ENCODE results near the gene CDC25C.
"Not testable (repeated sequence)": the region's sequence is repeated elsewhere in the genome, so short reads cannot be mapped to it uniquely, and the experiment has no call there.

CDC25C gene

GRCh38 chr5:138274189-138274853 lies 57.3 kb downstream of the CDC25C start, which contains the start of gene GFRA3:
Gene GFRA3 (minus strand): TSS chr5:138274621. CDS start chr5:138274424, 197 bp downstream.
- no peak for DNase-seq

- DNase-seq = no peak
Measured at GRCh38 chr5:138273834-138274188, 57.8 kb downstream of the CDC25C start.

DNA sequence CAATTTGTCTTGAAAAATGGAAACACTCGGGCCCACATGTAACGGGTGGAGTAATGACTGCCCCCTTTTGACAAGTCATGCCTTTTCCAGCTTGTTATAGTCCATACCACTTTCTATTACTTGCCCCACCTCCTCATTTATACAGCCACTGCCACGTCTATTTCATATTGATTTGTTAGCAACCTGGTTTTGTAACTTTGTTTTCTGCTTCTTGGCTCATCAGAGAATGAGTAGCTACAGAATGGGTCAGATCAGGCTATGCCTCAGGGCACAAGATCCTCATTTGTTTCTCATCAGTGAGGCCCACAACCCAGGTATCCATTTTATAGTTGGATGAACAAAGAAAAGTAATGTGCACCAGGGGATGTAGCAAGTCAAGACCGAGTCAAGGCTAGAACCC lies 58.9 kb downstream of the CDC25C start:
- DNase-seq = no peak

DNA sequence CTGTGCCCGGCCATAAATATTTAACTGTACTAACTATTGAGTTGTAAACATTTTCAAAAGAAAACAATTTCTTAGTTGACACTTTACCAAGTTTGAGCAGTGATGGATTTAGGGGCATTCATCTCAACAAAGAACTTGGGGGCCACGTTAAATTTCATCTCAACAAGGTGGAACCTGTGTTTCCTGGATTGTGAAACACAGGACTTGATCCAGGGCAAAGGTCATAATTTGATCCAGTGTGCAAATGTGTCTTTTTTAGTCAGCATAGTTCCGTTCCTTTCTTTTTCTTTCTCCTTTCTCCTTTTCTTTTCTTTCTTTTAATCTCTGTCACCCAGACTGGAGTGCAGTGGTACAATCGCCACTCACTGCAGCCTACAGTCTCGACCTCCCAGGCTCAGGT lies 60.3 kb downstream of the CDC25C start:
- DNase-seq = no peak

DNA sequence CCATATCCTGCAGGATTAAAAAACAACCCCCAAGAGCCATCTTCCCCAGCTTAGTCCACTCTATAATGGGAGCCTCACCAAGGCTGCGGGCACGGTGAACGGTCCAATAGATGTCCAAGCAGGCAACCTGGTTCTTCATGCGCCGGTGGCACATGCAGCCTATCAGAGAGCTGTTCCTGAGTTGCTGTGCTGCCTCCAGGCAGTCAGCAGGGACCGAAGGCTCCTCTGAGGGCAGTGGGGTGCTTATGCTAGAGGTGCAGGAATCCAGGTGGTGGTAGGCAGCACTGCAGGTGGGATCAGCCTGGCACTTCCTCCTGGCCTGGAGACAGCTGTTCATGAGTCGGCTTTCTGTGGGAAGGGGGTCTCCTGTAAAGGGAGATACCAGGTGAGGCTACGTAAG lies 67.4 kb downstream of the CDC25C start:
- no peak for DNase-seq

GRCh38 chr5:138263581-138263980 lies 68.0 kb downstream of the CDC25C start:
- no peak for DNase-seq

DNA sequence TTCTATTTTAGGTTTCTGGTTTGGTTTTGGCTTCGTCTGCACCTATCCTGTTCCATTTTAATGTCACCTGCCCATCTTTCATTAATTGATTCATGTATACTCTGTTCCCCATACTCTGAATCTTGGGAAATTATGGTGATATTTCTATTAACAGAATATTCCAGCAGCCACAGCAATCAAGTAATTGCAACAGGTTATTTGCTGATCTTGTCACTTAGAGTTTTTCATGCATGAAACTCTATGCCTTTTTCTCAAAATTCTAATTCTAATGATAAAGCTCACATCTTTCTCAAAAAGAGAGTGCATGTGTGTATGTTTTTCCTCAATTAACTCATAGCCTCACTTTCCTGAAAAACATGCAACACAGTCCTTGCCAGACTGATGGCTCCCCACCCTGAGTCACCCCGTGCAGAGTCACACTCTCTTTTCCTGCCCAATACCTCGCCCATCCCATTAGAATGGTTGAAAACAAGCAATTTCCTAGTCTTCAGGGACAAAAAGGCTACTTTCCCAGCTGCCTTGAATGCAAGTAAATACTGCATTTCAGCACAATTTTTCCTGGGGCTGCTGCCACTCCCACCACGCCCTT lies 72.8 kb downstream of the CDC25C start:
- no peak for DNase-seq

GRCh38 chr5:138257583-138257982 lies 74.0 kb downstream of the CDC25C start:
- DNase-seq = no peak

GRCh38 chr5:138252944-138253343 lies 78.7 kb downstream of the CDC25C start:
- DNase-seq = no peak

DNA sequence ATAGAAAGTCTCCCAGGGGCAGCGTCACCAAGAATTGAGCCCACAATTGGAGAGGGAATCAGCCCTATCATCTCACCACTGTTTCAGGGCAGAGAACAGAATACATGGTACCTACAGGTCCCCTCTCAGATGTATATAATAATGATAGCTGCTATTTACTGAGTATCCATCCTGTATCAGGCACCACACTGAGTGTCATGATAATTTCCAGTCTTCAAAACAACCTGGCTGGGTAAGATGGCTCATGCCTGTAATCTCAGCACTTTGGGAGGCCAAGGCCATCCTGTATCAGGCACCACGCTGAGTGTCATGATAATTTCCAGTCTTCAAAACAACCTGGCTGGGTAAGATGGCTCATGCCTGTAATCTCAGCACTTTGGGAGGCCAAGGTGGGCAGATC lies 83.8 kb downstream of the CDC25C start:
- DNase-seq = not testable (repeated sequence)

DNA sequence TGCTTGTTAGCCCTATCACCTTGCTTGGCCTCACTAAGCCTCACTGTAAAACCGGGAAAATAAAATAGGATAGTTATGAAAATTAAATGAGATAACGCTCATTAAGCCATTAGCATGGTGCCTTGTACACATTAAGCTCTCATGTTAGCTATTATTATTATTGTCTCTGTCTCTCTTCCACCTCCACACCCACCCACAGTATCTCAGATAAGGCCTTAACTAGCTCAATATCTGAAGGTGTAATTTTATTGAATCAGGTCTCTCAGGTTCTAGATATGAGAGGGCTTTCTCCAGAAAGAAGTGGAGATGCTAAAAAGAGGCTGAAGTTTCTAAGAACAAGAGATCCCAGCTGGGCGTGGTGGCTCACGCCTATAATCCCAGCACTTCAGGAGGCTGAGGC lies 84.8 kb downstream of the CDC25C start:
- DNase-seq = no peak

DNA sequence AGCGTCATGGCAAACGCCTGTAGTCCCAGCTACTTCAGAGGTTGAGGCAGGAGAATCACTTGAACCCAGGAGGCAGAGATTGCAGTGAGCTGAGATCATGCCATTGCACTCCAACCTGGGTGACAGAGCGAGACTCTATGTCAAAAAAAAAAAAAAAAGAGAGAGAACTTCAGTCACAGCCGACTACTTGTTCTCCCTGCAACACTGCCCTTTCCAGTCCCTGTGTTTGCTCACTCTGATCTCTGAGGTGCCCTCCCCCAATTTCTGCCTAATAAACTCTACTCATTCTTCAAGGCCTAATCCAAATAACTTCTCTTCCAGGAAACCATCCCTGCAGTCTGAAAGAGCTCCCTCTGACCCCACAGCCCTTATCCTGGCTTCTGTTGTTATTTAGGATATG lies 85.3 kb downstream of the CDC25C start:
- no peak for DNase-seq

DNA sequence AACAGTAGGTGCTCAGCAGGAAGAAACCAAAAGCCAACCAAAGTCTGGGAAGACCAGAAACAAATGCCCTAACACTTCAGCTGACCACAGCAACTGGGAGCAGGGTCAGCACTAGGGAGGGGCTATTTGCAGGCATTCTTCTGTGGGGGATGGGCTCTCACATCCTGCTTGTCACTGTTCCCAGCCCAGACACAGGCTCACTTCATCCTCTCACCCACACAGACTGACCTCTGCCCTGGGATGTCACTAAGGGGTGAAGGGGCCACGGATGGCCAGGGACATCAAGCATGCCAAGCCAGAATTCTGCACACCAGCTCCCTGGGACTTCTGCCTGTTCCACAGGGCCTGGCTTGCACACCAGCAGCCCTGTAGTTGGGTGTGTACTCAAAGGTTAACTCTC lies 85.9 kb downstream of the CDC25C start:
- no peak for DNase-seq

- DNase-seq = no peak
Measured at GRCh38 chr5:138243794-138244193, 87.8 kb downstream of the CDC25C start.

GRCh38 chr5:138241688-138242571 lies 89.7 kb downstream of the CDC25C start:
- no peak for DNase-seq

DNA sequence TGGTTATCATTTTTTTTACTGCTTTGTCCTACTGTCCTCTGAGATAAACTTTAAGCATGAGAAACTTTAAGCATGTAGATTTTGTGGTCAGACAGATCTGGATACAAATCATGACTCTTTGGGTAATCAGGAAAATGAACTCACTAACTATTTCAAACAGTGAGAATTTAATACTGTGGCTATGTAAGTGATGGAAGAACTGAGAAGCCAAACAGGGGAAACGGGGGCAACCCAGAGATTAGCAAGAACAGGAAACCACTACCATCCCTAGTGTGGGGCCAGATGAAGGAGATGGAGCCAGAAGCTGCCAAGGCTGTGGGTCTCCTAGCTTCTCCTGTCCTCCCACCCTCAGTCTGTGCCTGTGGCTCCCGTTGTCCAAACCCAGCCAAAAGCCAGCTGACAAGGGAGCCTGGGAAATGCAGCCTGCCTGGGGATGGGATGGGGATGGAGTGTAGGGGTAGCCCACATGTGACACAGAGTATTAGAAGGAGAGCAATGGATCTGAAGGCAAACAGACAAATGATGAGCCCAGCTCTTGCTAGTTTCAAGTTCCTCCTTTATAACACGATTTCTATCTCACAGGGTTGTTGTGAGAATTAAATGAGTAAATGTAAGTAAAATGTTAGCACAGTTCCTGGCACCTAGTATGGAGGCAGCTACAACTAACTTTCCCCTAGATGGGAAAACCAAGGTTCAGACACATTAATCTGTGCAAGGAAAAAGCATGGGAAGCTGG lies 90.8 kb downstream of the CDC25C start:
- no peak for DNase-seq

DNA sequence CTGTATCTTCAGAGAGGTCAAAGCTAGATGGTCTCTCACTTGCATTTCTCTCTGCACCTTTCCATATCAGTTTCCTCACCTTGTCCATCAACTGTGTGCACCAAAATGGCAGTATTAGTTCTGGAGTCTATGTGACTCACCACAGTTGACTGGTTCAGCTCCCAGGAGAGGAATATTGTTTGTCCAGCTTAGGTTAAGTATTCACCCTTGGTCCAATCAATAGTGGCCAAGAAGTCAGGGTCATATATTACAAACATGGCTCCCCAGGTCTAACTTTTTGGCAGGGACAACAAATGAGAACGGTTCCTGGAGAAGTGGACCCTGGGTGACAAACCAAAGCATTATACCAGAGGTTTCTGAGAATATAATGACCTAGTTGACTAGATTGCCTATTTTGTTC lies 93.6 kb downstream of the CDC25C start:
- DNase-seq = no peak
